Measurements from ENCODE around the gene NLGN1. TPM values are rescaled to one million over a fixed set of nuclear protein-coding genes. Genes with fewer than 3 reads are reported as not detected.

The NLGN1 gene
- total and polyA plus RNA-seq, 9 of the 15 experiments (the other 6 are each of a cell fraction or from before 2014, with no cell fraction given): under 0.01 to 0.01 TPM; not detected in 7

DNA sequence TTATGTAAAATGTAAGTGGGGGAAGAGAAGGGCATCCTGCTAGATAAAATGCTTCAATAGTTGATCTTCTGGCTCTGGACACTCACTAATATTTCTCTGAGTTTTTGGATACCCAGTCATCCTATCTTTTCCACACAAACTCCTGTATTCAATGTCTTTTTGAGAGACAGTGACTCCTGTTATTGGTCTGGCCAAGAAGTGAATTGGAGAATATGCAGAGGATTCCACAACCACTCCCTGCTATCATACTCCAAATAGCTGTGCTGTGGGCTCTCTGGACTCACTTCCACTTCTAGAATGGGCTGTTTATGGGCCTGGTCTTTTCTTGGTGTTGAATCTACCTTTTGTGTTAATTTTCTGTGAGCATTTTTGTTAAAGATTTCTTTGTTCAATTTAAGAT is 376.8 kb downstream of the NLGN1 start (continued):
- TF ChIP-seq, protein P1, sequence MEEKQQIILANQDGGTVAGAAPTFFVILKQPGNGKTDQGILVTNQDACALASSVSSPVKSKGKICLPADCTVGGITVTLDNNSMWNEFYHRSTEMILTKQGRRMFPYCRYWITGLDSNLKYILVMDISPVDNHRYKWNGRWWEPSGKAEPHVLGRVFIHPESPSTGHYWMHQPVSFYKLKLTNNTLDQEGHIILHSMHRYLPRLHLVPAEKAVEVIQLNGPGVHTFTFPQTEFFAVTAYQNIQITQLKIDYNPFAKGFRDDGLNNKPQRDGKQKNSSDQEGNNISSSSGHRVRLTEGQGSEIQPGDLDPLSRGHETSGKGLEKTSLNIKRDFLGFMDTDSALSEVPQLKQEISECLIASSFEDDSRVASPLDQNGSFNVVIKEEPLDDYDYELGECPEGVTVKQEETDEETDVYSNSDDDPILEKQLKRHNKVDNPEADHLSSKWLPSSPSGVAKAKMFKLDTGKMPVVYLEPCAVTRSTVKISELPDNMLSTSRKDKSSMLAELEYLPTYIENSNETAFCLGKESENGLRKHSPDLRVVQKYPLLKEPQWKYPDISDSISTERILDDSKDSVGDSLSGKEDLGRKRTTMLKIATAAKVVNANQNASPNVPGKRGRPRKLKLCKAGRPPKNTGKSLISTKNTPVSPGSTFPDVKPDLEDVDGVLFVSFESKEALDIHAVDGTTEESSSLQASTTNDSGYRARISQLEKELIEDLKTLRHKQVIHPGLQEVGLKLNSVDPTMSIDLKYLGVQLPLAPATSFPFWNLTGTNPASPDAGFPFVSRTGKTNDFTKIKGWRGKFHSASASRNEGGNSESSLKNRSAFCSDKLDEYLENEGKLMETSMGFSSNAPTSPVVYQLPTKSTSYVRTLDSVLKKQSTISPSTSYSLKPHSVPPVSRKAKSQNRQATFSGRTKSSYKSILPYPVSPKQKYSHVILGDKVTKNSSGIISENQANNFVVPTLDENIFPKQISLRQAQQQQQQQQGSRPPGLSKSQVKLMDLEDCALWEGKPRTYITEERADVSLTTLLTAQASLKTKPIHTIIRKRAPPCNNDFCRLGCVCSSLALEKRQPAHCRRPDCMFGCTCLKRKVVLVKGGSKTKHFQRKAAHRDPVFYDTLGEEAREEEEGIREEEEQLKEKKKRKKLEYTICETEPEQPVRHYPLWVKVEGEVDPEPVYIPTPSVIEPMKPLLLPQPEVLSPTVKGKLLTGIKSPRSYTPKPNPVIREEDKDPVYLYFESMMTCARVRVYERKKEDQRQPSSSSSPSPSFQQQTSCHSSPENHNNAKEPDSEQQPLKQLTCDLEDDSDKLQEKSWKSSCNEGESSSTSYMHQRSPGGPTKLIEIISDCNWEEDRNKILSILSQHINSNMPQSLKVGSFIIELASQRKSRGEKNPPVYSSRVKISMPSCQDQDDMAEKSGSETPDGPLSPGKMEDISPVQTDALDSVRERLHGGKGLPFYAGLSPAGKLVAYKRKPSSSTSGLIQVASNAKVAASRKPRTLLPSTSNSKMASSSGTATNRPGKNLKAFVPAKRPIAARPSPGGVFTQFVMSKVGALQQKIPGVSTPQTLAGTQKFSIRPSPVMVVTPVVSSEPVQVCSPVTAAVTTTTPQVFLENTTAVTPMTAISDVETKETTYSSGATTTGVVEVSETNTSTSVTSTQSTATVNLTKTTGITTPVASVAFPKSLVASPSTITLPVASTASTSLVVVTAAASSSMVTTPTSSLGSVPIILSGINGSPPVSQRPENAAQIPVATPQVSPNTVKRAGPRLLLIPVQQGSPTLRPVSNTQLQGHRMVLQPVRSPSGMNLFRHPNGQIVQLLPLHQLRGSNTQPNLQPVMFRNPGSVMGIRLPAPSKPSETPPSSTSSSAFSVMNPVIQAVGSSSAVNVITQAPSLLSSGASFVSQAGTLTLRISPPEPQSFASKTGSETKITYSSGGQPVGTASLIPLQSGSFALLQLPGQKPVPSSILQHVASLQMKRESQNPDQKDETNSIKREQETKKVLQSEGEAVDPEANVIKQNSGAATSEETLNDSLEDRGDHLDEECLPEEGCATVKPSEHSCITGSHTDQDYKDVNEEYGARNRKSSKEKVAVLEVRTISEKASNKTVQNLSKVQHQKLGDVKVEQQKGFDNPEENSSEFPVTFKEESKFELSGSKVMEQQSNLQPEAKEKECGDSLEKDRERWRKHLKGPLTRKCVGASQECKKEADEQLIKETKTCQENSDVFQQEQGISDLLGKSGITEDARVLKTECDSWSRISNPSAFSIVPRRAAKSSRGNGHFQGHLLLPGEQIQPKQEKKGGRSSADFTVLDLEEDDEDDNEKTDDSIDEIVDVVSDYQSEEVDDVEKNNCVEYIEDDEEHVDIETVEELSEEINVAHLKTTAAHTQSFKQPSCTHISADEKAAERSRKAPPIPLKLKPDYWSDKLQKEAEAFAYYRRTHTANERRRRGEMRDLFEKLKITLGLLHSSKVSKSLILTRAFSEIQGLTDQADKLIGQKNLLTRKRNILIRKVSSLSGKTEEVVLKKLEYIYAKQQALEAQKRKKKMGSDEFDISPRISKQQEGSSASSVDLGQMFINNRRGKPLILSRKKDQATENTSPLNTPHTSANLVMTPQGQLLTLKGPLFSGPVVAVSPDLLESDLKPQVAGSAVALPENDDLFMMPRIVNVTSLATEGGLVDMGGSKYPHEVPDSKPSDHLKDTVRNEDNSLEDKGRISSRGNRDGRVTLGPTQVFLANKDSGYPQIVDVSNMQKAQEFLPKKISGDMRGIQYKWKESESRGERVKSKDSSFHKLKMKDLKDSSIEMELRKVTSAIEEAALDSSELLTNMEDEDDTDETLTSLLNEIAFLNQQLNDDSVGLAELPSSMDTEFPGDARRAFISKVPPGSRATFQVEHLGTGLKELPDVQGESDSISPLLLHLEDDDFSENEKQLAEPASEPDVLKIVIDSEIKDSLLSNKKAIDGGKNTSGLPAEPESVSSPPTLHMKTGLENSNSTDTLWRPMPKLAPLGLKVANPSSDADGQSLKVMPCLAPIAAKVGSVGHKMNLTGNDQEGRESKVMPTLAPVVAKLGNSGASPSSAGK (IDR thresholded peaks at IDR 0.05): no peak
- TF ChIP-seq ZBTB5 (IDR thresholded peaks at IDR 0.05): no peak
- TF ChIP-seq DPF2 (IDR thresholded peaks at IDR 0.05): no peak
- no peak for TF ChIP-seq CBX1 (IDR thresholded peaks at IDR 0.05; ENCODE audit: low read depth)
- no peak for TF ChIP-seq CBFB (CRISPR knock-in tag; IDR thresholded peaks at IDR 0.05)
